Hepatocyte (in vitro differentiated cells): ENCODE measurements around the gene GUCA1A. TPM values are rescaled to one million over a fixed set of nuclear protein-coding genes. Genes with fewer than 3 reads are reported as not detected.

Experiments used
- DNase-seq: peaks from one replicate; pipeline ENCODE4 v3.0.0-alpha.2; 2016; ENCODE audit warnings: low spot score
- H2AFZ ChIP-seq: fragments of 200-600 bp; sonication (generic); 2 replicates; pipeline ENCODE4 v1.6.0; 2016; ENCODE audit warnings: antibody characterized with exemption, mild to moderate bottlenecking
- H3K27ac ChIP-seq: fragments of 200-600 bp; sonication (generic); 2 replicates; pipeline ENCODE4 v1.5.1; 2016; ENCODE audit warnings: mild to moderate bottlenecking
- H3K27me3 ChIP-seq: fragments of 200-600 bp; sonication (generic); 2 replicates; pipeline ENCODE4 v1.6.1; 2016
- H3K36me3 ChIP-seq: fragments of 200-600 bp; sonication (generic); replicated peaks from 2 replicates; pipeline ENCODE4 v1.5.1; 2016; ENCODE audit warnings: low read depth; ENCODE audit not compliant: insufficient read depth
- H3K4me1 ChIP-seq: fragments of 200-600 bp; sonication (generic); 2 replicates; pipeline ENCODE4 v1.5.1; 2016; ENCODE audit warnings: mild to moderate bottlenecking, moderate library complexity; ENCODE audit not compliant: insufficient read depth
- H3K4me2 ChIP-seq: fragments of 200-600 bp; sonication (generic); 2 replicates; pipeline ENCODE4 v1.6.0; 2016
- H3K4me3 ChIP-seq: fragments of 200-600 bp; sonication (generic); 2 replicates; pipeline ENCODE4 v1.5.1; 2016; ENCODE audit warnings: mild to moderate bottlenecking
- H3K79me2 ChIP-seq: fragments of 200-600 bp; sonication (generic); 2 replicates; pipeline ENCODE4 v1.6.0; 2017; ENCODE audit warnings: mild to moderate bottlenecking
- H3K9me2 ChIP-seq: fragments of 200-600 bp; sonication (generic); replicated peaks from 2 replicates; pipeline ENCODE4 v1.6.0; 2017; ENCODE audit warnings: mild to moderate bottlenecking; ENCODE audit not compliant: insufficient read depth
- H3K9me3 ChIP-seq: fragments of 200-600 bp; sonication (generic); 2 replicates; pipeline ENCODE4 v1.5.1; 2016; ENCODE audit warnings: low read depth, mild to moderate bottlenecking
- H4K20me1 ChIP-seq: fragments of 200-600 bp; sonication (generic); 2 replicates; pipeline ENCODE4 v1.6.0; 2016; ENCODE audit warnings: mild to moderate bottlenecking; ENCODE audit not compliant: insufficient read depth, poor library complexity, severe bottlenecking
- EZH2 ChIP-seq: fragments of 200-600 bp; sonication (generic); IDR thresholded peaks from 2 replicates; pipeline ENCODE4 v1.6.1; 2016; ENCODE audit warnings: antibody characterized with exemption, mild to moderate bottlenecking, borderline replicate concordance
- EZH2phosphoT487 ChIP-seq: fragments of 200-600 bp; sonication (generic); IDR thresholded peaks from one replicate; pipeline ENCODE4 v1.6.1; 2018; ENCODE audit warnings: antibody characterized with exemption, mild to moderate bottlenecking, low read depth, moderate library complexity; ENCODE audit not compliant: unreplicated experiment, severe bottlenecking
- WGBS: methylation state at CpG from one replicate; pipeline ENCODE4 v1.1.6; 2016; ENCODE audit warnings: low lambda C conversion rate; ENCODE audit errors: missing lambda C conversion rate; 5-methylcytosine and 5-hydroxymethylcytosine counted together
- polyA plus RNA-seq: library from polyadenylated mRNA; unstranded; fragments of >200 nt; fragmentation: Nextera tagmentation; extraction: Ambion mirVana; gene quantifications from 2 replicates; pipeline ENCODE4 v1.2.1, GENCODE V29; 2016
- total RNA-seq: library from RNA; depleted of rRNA; stranded (reverse); fragments of >200 nt; gene quantifications from 2 replicates; pipeline ENCODE4 v1.2.3, GENCODE V29; 2014
- TF ChIP-seq, protein P1 (sequence below): fragments of 200-600 bp; sonication (generic); IDR thresholded peaks from 2 replicates; pipeline ENCODE4 v1.5.1; 2016; ENCODE audit warnings: antibody characterized with exemption, mild to moderate bottlenecking; ENCODE audit not compliant: poor library complexity

GUCA1A gene
- total and polyA plus RNA-seq, 2 experiments from 2014 or later, result 0.43 to 0.75 TPM

GRCh38 chr6:42220807-42221206 is 47.6 kb downstream of the GUCA1A start:
- no peak for TF ChIP-seq EZH2
- TF ChIP-seq, protein P1, sequence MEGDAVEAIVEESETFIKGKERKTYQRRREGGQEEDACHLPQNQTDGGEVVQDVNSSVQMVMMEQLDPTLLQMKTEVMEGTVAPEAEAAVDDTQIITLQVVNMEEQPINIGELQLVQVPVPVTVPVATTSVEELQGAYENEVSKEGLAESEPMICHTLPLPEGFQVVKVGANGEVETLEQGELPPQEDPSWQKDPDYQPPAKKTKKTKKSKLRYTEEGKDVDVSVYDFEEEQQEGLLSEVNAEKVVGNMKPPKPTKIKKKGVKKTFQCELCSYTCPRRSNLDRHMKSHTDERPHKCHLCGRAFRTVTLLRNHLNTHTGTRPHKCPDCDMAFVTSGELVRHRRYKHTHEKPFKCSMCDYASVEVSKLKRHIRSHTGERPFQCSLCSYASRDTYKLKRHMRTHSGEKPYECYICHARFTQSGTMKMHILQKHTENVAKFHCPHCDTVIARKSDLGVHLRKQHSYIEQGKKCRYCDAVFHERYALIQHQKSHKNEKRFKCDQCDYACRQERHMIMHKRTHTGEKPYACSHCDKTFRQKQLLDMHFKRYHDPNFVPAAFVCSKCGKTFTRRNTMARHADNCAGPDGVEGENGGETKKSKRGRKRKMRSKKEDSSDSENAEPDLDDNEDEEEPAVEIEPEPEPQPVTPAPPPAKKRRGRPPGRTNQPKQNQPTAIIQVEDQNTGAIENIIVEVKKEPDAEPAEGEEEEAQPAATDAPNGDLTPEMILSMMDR, result no peak
- Histone ChIP-seq H2AFZ (no peak overlapping the region), H3K27me3 (no peaks in the 10 kb centered on the region), H3K9me3 (no peaks in the 10 kb centered on the region), H3K9me2 (no peaks in the 10 kb centered on the region), H3K4me2 (no peak overlapping the region), H3K4me3 (no peak overlapping the region), H3K4me1 (peaks cover 4% of the 10 kb centered on the region), H3K36me3 (no peaks in the 10 kb centered on the region), H4K20me1 (no peaks in the 10 kb centered on the region), H3K27ac (no peak overlapping the region), H3K79me2 (peaks cover 9% of the 10 kb centered on the region)
- WGBS, result 79% methylated on average over 6 of the region's 6 CpGs
- no peak for DNase-seq

- Histone ChIP-seq H4K20me1 (no peaks in the 10 kb centered on the region), H3K27ac (no peak overlapping the region), H3K4me1 (peaks cover 11% of the 10 kb centered on the region), H3K4me3 (no peak overlapping the region), H3K79me2 (peaks cover 7% of the 10 kb centered on the region), H3K9me2 (no peaks in the 10 kb centered on the region), H3K9me3 (no peaks in the 10 kb centered on the region), H3K27me3 (no peaks in the 10 kb centered on the region), H2AFZ (no peak overlapping the region), H3K4me2 (no peak overlapping the region), H3K36me3 (no peaks in the 10 kb centered on the region)
- no peak for DNase-seq
- 84% methylated on average over 4 of the region's 4 CpGs for WGBS
- no peak for TF ChIP-seq EZH2phosphoT487
- TF ChIP-seq, protein P1, result no peak
- no peak for TF ChIP-seq EZH2
These were observed 48.4 kb downstream of the GUCA1A start for GRCh38 chr6:42221546-42221945.

DNA sequence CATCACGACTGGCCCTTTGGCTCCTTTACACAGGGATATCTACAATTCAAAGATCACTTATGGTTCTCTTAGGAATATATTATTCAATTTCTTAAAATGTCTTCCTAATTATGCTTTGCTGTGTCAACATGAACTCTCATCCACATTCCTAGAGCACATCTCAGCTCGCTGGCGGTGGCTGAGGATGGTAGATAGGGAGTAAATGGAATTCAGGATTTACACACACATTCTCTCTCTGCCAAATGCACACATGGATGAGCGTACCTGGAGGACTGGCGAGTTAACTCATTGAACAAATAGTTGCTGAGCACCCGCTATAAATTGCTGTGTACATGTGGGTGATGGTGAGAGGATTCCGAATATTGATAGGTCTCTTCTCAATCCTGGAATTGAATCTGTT is 49.3 kb downstream of the GUCA1A start:
- TF ChIP-seq EZH2phosphoT487, result no peak
- TF ChIP-seq, protein P1, result no peak
- no peak for TF ChIP-seq EZH2
- peak overlapping the region; percentile 74 for H3K27ac ChIP-seq
- H3K9me2 ChIP-seq, result no peaks in the 10 kb centered on the region
- H3K4me1 ChIP-seq, result peaks cover 14% of the 10 kb centered on the region
- peak; percentile 51 for DNase-seq
- H3K4me2 ChIP-seq, result no peak overlapping the region
- H3K4me3 ChIP-seq, result no peak overlapping the region
- no peaks in the 10 kb centered on the region for H3K36me3 ChIP-seq
- H3K79me2 ChIP-seq, result no peaks in the 10 kb centered on the region
- 64% methylated on average over 7 of the region's 7 CpGs for WGBS
- H4K20me1 ChIP-seq, result no peaks in the 10 kb centered on the region
- H3K9me3 ChIP-seq, result no peaks in the 10 kb centered on the region
- H2AFZ ChIP-seq, result no peak overlapping the region
- H3K27me3 ChIP-seq, result no peaks in the 10 kb centered on the region
